ENCODE data around the gene TCF7L1.
"Not testable (repeated sequence)": the region's sequence is repeated elsewhere in the genome, so short reads cannot be mapped to it uniquely, and the experiment has no call there.

DNA sequence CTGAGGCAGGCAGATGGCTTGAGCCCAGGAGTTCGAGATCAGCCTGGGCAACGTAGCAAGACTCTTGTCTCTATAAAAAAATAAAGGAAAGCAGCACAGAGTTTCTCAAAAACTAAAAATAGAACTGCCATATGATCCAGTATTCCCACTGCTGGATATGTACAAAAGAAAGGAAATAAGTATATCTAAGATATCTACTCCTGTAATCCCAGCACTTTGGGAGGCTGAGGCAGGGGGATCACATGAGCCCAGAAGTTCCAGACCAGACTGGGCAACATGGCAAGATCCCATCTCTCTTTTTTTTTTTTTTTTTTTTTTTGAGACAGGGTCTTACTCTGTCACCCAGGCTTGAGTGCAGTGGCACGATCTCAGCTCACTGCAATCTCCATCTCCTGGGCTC is 196.5 kb downstream of the TCF7L1 start:
- TF ChIP-seq CTCF, POLR2AphosphoS5, POLR2A, EP300 (IDR thresholded peaks at IDR 0.05): not testable (repeated sequence)

Data from suprapubic skin (tissue), 4 donors.